SIG-M5 treated with dmso at 0.1 percent for 504 hours (cell line): ENCODE results near the gene NPAS3.

ENCODE experiments used
- DNase-seq: peaks from one replicate; lab custom pipeline; 2025; ENCODE audit not compliant: unreplicated experiment; lab: John Stamatoyannopoulos, UW

The NPAS3 gene

GRCh38 chr14:33315217-33315616 lies 376.5 kb downstream of the NPAS3 start:
- no peak for DNase-seq

GRCh38 chr14:33315721-33316120 lies 377.0 kb downstream of the NPAS3 start:
- DNase-seq: no peak

- no peak for DNase-seq
These were observed 379.0 kb downstream of the NPAS3 start for GRCh38 chr14:33317675-33318074.

- DNase-seq: no peak
These were observed 385.3 kb downstream of the NPAS3 start for GRCh38 chr14:33323979-33324378.

- no peak for DNase-seq
These were observed 392.7 kb downstream of the NPAS3 start for GRCh38 chr14:33331176-33331949.

GRCh38 chr14:33332497-33332896 lies 393.8 kb downstream of the NPAS3 start:
- DNase-seq: no peak

- no peak for DNase-seq
These were observed 396.7 kb downstream of the NPAS3 start for GRCh38 chr14:33335366-33335765.

- DNase-seq: no peak
These were observed 403.8 kb downstream of the NPAS3 start for GRCh38 chr14:33342299-33342974.

GRCh38 chr14:33343016-33343415 lies 404.3 kb downstream of the NPAS3 start:
- DNase-seq: no peak

- no peak for DNase-seq
These were observed 409.1 kb downstream of the NPAS3 start for GRCh38 chr14:33347796-33348195.

- no peak for DNase-seq
These were observed 409.8 kb downstream of the NPAS3 start for GRCh38 chr14:33348510-33348909.

- DNase-seq: no peak
These were observed 411.2 kb downstream of the NPAS3 start for GRCh38 chr14:33349871-33350270.

- DNase-seq: no peak
These were observed 411.8 kb downstream of the NPAS3 start for GRCh38 chr14:33350366-33350990.

GRCh38 chr14:33352821-33353220 lies 414.1 kb downstream of the NPAS3 start:
- DNase-seq: no peak

- no peak for DNase-seq
These were observed 417.5 kb downstream of the NPAS3 start for GRCh38 chr14:33356181-33356580.

- DNase-seq: no peak
These were observed 418.7 kb downstream of the NPAS3 start for GRCh38 chr14:33357225-33358010.

- no peak for DNase-seq
These were observed 420.7 kb downstream of the NPAS3 start for GRCh38 chr14:33359288-33359881.

- DNase-seq: no peak
These were observed 424.3 kb downstream of the NPAS3 start for GRCh38 chr14:33362934-33363333.

- DNase-seq: no peak
These were observed 425.0 kb downstream of the NPAS3 start for GRCh38 chr14:33363682-33364081.

GRCh38 chr14:33364466-33364865 lies 425.8 kb downstream of the NPAS3 start:
- DNase-seq: no peak

- no peak for DNase-seq
These were observed 430.4 kb downstream of the NPAS3 start for GRCh38 chr14:33369041-33369440.
